SK-N-SH treated with all-trans-retinoic acid at 6 μM for 48 hours (cell line): Measurements from ENCODE around the gene UPK3A.

ENCODE experiments used
- ARNTL ChIP-seq: fragments of 450-650 bp; formaldehyde crosslinking; IDR thresholded peaks from 2 replicates; pipeline ENCODE4 v1.5.0; 2020; ENCODE audit warnings: low read depth, mild to moderate bottlenecking, moderate library complexity, borderline replicate concordance
- CREB5 ChIP-seq: fragments of 250-450 bp; sonication (Bioruptor Pico); IDR thresholded peaks from 2 replicates; pipeline ENCODE4 v1.5.1; 2020; ENCODE audit warnings: low read depth, mild to moderate bottlenecking, moderate library complexity
- PATZ1 ChIP-seq: fragments of 250-450 bp; sonication (Bioruptor Pico); IDR thresholded peaks from 2 replicates; pipeline ENCODE4 v1.8.0; 2020; ENCODE audit warnings: mild to moderate bottlenecking, moderate library complexity, borderline replicate concordance
- PPARA ChIP-seq: fragments of 250-450 bp; sonication (Bioruptor Pico); IDR thresholded peaks from 2 replicates; pipeline ENCODE4 v1.5.0; 2020; ENCODE audit warnings: mild to moderate bottlenecking, borderline replicate concordance
- SNAI2 ChIP-seq: fragments of 250-450 bp; sonication (Bioruptor Pico); IDR thresholded peaks from 2 replicates; pipeline ENCODE4 v1.5.0; 2020; ENCODE audit warnings: mild to moderate bottlenecking, moderate library complexity
- ZC3H10 ChIP-seq: fragments of 250-450 bp; sonication (Bioruptor Pico); IDR thresholded peaks from 2 replicates; pipeline ENCODE4 v1.5.1; 2021; ENCODE audit warnings: mild to moderate bottlenecking, moderate library complexity
- ZFP30 ChIP-seq: fragments of 450-650 bp; formaldehyde crosslinking; IDR thresholded peaks from 2 replicates; pipeline ENCODE4 v1.5.0; 2022; ENCODE audit warnings: mild to moderate bottlenecking, moderate library complexity
- ZNF565 ChIP-seq: fragments of 450-650 bp; formaldehyde crosslinking; conservative IDR thresholded peaks from 2 replicates; pipeline ENCODE4 v1.5.0; 2020; ENCODE audit warnings: low read depth, mild to moderate bottlenecking, moderate library complexity

- TF ChIP-seq PPARA (CRISPR knock-in tag) = no peak
- TF ChIP-seq CREB5 (CRISPR knock-in tag) = no peak
- no peak for TF ChIP-seq ARNTL (CRISPR knock-in tag)
- no peak for TF ChIP-seq SNAI2
- TF ChIP-seq PATZ1 = no peak
- no peak for TF ChIP-seq ZFP30 (CRISPR knock-in tag)
- TF ChIP-seq ZNF565 (CRISPR knock-in tag) = no peak
- no peak for TF ChIP-seq ZC3H10 (CRISPR knock-in tag)
These were observed 47.3 kb downstream of the UPK3A start for GRCh38 chr22:45332001-45332400.
